Measurements from ENCODE around the gene EPHA8. TPM values are rescaled to one million over a fixed set of nuclear protein-coding genes. Genes with fewer than 3 reads are reported as not detected.

Gene EPHA8
- total and polyA plus RNA-seq, 9 of the 15 experiments (the other 6 are each of a cell fraction or from before 2014, with no cell fraction given) = not detected

GRCh38 chr1:22636353-22636752, 73.1 kb downstream of the EPHA8 start, which contains the start of gene C1QA:
C1QA (plus strand) TSS chr1:22636628; CDS start chr1:22637617, 989 bp downstream.
- no peaks in the 10 kb centered on the region for H3K9me1 ChIP-seq (ENCODE audit: control insufficient read depth, insufficient read depth, low read length)
- H3K9me3 ChIP-seq (replicated peaks; ENCODE audit: control insufficient read depth, insufficient read depth, low read depth, low read length) = no peaks in the 10 kb centered on the region
- CTCF ChIA-PET (ENCODE audit: low intra/inter-chr PET ratio) = no interaction called here
- 2% methylated on average over 4 of the region's 5 CpGs for WGBS (ENCODE audit: insufficient coverage, low coverage, missing lambda C conversion rate)
- H2AFZ ChIP-seq (ENCODE audit: low read depth, low read length) = no peak within 1 kb of the TSS
- intact Hi-C loops (cut with micrococcal nuclease) (no loop called here), in situ Hi-C loops (cut with MboI) (no loop called here)
- TF ChIP-seq GTF2E2 (tag; IDR thresholded peaks at IDR 0.05) (no peak), ZNF23 (CRISPR knock-in tag; IDR thresholded peaks at IDR 0.05) (no peak), GATAD2B (IDR thresholded peaks at IDR 0.05; ENCODE audit: borderline replicate concordance) (no peak), ZBTB7A (IDR thresholded peaks at IDR 0.05; ENCODE audit: borderline replicate concordance, control insufficient read depth, low read depth, low read length) (no peak), ZNF696 (CRISPR knock-in tag; conservative IDR thresholded peaks at IDR 0.05) (no peak), POU5F1 (IDR thresholded peaks at IDR 0.05; ENCODE audit: borderline replicate concordance, low read depth, low read length, partially characterized antibody) (no peak), FOS (IDR thresholded peaks at IDR 0.05; ENCODE audit: extremely low read depth, insufficient read length) (no peak), ZNF764 (CRISPR knock-in tag; IDR thresholded peaks at IDR 0.05; ENCODE audit: low read depth) (no peak), ZNF12 (CRISPR knock-in tag; IDR thresholded peaks at IDR 0.05) (no peak)
- TF ChIP-seq, protein P1, sequence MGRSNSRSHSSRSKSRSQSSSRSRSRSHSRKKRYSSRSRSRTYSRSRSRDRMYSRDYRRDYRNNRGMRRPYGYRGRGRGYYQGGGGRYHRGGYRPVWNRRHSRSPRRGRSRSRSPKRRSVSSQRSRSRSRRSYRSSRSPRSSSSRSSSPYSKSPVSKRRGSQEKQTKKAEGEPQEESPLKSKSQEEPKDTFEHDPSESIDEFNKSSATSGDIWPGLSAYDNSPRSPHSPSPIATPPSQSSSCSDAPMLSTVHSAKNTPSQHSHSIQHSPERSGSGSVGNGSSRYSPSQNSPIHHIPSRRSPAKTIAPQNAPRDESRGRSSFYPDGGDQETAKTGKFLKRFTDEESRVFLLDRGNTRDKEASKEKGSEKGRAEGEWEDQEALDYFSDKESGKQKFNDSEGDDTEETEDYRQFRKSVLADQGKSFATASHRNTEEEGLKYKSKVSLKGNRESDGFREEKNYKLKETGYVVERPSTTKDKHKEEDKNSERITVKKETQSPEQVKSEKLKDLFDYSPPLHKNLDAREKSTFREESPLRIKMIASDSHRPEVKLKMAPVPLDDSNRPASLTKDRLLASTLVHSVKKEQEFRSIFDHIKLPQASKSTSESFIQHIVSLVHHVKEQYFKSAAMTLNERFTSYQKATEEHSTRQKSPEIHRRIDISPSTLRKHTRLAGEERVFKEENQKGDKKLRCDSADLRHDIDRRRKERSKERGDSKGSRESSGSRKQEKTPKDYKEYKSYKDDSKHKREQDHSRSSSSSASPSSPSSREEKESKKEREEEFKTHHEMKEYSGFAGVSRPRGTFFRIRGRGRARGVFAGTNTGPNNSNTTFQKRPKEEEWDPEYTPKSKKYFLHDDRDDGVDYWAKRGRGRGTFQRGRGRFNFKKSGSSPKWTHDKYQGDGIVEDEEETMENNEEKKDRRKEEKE (IDR thresholded peaks at IDR 0.05; ENCODE audit: borderline replicate concordance in 1 of 2, control insufficient read depth in 1 of 2, low read depth in 2 of 2, low read length in 1 of 2) = no peak
- TF ChIP-seq, protein P2, sequence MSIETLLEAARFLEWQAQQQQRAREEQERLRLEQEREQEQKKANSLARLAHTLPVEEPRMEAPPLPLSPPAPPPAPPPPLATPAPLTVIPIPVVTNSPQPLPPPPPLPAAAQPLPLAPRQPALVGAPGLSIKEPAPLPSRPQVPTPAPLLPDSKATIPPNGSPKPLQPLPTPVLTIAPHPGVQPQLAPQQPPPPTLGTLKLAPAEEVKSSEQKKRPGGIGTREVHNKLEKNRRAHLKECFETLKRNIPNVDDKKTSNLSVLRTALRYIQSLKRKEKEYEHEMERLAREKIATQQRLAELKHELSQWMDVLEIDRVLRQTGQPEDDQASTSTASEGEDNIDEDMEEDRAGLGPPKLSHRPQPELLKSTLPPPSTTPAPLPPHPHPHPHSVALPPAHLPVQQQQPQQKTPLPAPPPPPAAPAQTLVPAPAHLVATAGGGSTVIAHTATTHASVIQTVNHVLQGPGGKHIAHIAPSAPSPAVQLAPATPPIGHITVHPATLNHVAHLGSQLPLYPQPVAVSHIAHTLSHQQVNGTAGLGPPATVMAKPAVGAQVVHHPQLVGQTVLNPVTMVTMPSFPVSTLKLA (conservative IDR thresholded peaks at IDR 0.05) = no peak
- no peak for DNase-seq (ENCODE audit: extremely low read depth in 1 of 4, low spot score in 3 of 4)
- no peaks in the 10 kb centered on the region for H3K79me2 ChIP-seq (ENCODE audit: control insufficient read depth, insufficient read depth, low read length)
- no peak within 1 kb of the TSS for H3K4me2 ChIP-seq (ENCODE audit: insufficient read depth, low read length)
- no peak within 1 kb of the TSS for H3K9ac ChIP-seq (ENCODE audit: insufficient read depth in 1 of 2, low read depth in 2 of 2, low read length in 2 of 2)
- H3K27me3 ChIP-seq (ENCODE audit: control insufficient read depth in 2 of 2, insufficient read depth in 2 of 2, low read length in 2 of 2) = peaks cover 4 to 34% of the 10 kb centered on the region in 2 experiments; a peak in 3 of 5 replicates
- no peaks in the 10 kb centered on the region for H3K36me3 ChIP-seq (ENCODE audit: control insufficient read depth, insufficient read depth, low read length)
- POLR2A ChIA-PET = interaction anchor here (0.6 to 1.3 kb wide), 8 partner anchors 10 to 285 kb away, joined by 3 to 5 read pairs (median 4); no protein-coding TSS in a partner anchor
- FAIRE-seq = no peak
- peaks cover 0 to 10% of the 10 kb centered on the region in 2 experiments; a peak in 3 of 5 replicates for H3K4me1 ChIP-seq (replicated peaks in 1 of 2; ENCODE audit: control insufficient read depth in 2 of 2, insufficient read depth in 2 of 2, low read length in 2 of 2)
- no TSS peak for BruUV-seq (replicated peaks)
- H3K4me3 ChIP-seq = no peak within 1 kb of the TSS
- peaks cover 15% of the 10 kb centered on the region; the same call in 1 of the 2 replicates for H4K20me1 ChIP-seq (replicated peaks; ENCODE audit: control insufficient read depth, insufficient read depth, low read length)
- ATAC-seq = no peak
- H3K27ac ChIP-seq (ENCODE audit: extremely low read depth, low read depth, low read length) = no peak within 1 kb of the TSS

Data from K562 (cell line).